ENCODE measurements around the gene DCDC2. TPM values are rescaled to one million over a fixed set of nuclear protein-coding genes. Genes with fewer than 3 reads are reported as not detected.
"Not testable (repeated sequence)": the region's sequence is repeated elsewhere in the genome, so short reads cannot be mapped to it uniquely, and the experiment has no call there.

DCDC2 gene
- total and polyA plus RNA-seq, 5 donors from 2014 or later: 0.39 TPM; not detected in 4

DNA sequence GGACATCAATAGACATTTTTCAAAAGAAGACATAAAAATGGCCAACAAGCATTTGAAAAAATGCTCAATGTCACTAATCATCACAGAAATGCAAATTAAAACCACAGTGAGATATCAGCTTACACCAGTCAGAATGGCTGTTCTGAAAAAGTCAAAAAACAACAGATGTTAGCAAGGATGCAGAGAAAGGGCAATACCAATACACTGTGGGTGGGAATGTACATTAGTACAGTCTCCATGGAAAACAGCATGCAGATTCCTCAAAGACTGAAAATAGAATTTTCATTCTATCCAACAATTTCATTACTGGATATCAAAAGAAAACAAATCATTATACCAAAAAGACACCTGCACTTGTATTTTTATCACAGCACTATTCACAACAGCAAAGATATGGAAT, 85.3 kb downstream of the DCDC2 start:
- ATAC-seq (ENCODE audit: low read depth in 2 of 2) (no peak), DNase-seq (no peak)
- Histone ChIP-seq H3K27ac (ENCODE audit: insufficient read depth, low read length, poor library complexity, severe bottlenecking) (no peak overlapping the region), H3K36me3 (ENCODE audit: control insufficient read depth, insufficient read depth, low read length) (no peaks in the 10 kb centered on the region), H3K4me1 (ENCODE audit: control insufficient read depth, insufficient read depth, low read length, poor library complexity, severe bottlenecking) (no peaks in the 10 kb centered on the region), H3K4me3 (ENCODE audit: low read depth, low read length) (no peak overlapping the region), H3K27me3 (ENCODE audit: control insufficient read depth, insufficient read depth, low read length) (no peaks in the 10 kb centered on the region), H3K9me3 (ENCODE audit: control insufficient read depth in 2 of 2, low read length in 2 of 2) (no peaks in the 10 kb centered on the region)
- Mint-ChIP-seq H3K4me1 (no peaks in the 10 kb centered on the region), H3K4me3 (no peak overlapping the region), H3K9me3 (no peaks in the 10 kb centered on the region), H3K27me3 (peaks cover 11% of the 10 kb centered on the region), H3K36me3 (no peaks in the 10 kb centered on the region), H3K27ac (no peak overlapping the region)

- Mint-ChIP-seq H3K9me3 (no peaks in the 10 kb centered on the region), H3K4me3 (no peak overlapping the region), H3K36me3 (no peaks in the 10 kb centered on the region), H3K27ac (no peak overlapping the region), H3K4me1 (no peaks in the 10 kb centered on the region), H3K27me3 (peaks cover 8% of the 10 kb centered on the region)
- ATAC-seq (ENCODE audit: low read depth in 2 of 2) (no peak), DNase-seq (no peak)
- no peaks in the 10 kb centered on the region for H3K27me3 ChIP-seq (ENCODE audit: control insufficient read depth, insufficient read depth, low read length)
- H3K36me3 ChIP-seq (ENCODE audit: control insufficient read depth, insufficient read depth, low read length): no peaks in the 10 kb centered on the region
- H3K4me1 ChIP-seq (ENCODE audit: control insufficient read depth, insufficient read depth, low read length, poor library complexity, severe bottlenecking): no peaks in the 10 kb centered on the region
- no peaks in the 10 kb centered on the region for H3K9me3 ChIP-seq (ENCODE audit: control insufficient read depth in 2 of 2, low read length in 2 of 2)
- H3K27ac ChIP-seq (ENCODE audit: insufficient read depth, low read length, poor library complexity, severe bottlenecking): no peak overlapping the region
- no peak overlapping the region for H3K4me3 ChIP-seq (ENCODE audit: low read depth, low read length)
These were observed 85.7 kb downstream of the DCDC2 start for GRCh38 chr6:24272148-24272547.

- Histone ChIP-seq H3K36me3 (ENCODE audit: control insufficient read depth, insufficient read depth, low read length) (no peaks in the 10 kb centered on the region), H3K27me3 (ENCODE audit: control insufficient read depth, insufficient read depth, low read length) (no peaks in the 10 kb centered on the region), H3K27ac (ENCODE audit: insufficient read depth, low read length, poor library complexity, severe bottlenecking) (no peak overlapping the region), H3K4me3 (ENCODE audit: low read depth, low read length) (no peak overlapping the region), H3K4me1 (ENCODE audit: control insufficient read depth, insufficient read depth, low read length, poor library complexity, severe bottlenecking) (no peaks in the 10 kb centered on the region), H3K9me3 (ENCODE audit: control insufficient read depth in 2 of 2, low read length in 2 of 2) (no peaks in the 10 kb centered on the region)
- Mint-ChIP-seq H3K9me3 (peaks cover 0 to 4% (median 0%) of the 10 kb centered on the region in 7 donors), H3K36me3 (no peaks in the 10 kb centered on the region), H3K27me3 (peaks cover 16% of the 10 kb centered on the region), H3K27ac (no peak overlapping the region), H3K4me1 (no peaks in the 10 kb centered on the region), H3K4me3 (no peak overlapping the region)
- DNase-seq (no peak), ATAC-seq (ENCODE audit: low read depth in 2 of 2) (no peak)
These were observed 87.8 kb downstream of the DCDC2 start for GRCh38 chr6:24270011-24270410.

DNA sequence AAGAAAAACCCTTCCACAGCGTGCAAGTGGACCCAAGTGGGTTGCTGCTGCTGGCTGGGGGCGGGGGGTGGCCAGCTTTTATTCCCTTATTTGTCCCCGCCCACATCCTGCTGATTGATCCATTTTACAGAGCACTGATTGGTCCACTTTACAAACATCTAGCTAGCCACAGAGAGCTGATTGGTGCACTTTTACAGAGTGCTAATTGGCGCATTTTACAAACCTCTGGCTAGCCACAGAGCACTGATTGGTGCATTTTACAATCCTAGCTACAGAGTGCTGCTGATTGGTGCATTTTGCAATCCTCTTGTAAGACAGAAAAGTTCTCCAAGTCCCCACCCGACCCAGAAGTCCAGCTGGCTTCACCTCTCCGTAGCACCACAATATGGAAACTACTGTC, 99.6 kb downstream of the DCDC2 start:
- not testable (repeated sequence) for H3K36me3 ChIP-seq (ENCODE audit: control insufficient read depth, insufficient read depth, low read length); H3K36me3 Mint-ChIP-seq; H3K9me3 Mint-ChIP-seq; H3K4me1 ChIP-seq (ENCODE audit: control insufficient read depth, insufficient read depth, low read length, poor library complexity, severe bottlenecking); H3K27me3 ChIP-seq (ENCODE audit: control insufficient read depth, insufficient read depth, low read length); H3K9me3 ChIP-seq (ENCODE audit: control insufficient read depth in 2 of 2, low read length in 2 of 2); H3K4me3 ChIP-seq (ENCODE audit: low read depth, low read length); H3K4me1 Mint-ChIP-seq; DNase-seq; ATAC-seq (ENCODE audit: low read depth in 2 of 2); H3K27me3 Mint-ChIP-seq; H3K27ac Mint-ChIP-seq; H3K27ac ChIP-seq (ENCODE audit: insufficient read depth, low read length, poor library complexity, severe bottlenecking); H3K4me3 Mint-ChIP-seq

DNA sequence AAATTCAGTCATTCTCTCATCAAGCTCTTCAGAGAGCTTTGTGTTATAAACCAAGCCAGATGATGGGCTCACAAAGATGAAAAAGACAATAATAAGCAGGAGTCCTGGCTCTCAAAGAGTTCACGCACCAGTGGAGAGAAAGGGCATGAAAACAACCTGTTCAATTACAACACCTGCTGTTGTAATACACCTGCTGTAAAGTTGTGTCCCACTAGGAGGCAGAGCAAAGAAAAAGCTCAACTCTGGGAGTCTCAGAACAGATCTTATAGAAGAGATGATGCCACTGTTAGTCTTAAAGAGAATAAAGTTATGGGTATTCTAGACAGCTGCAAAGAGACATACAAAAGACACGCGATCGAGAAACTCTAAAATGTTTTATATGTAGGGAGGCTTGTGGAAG, 100.6 kb downstream of the DCDC2 start:
- no peak overlapping the region for H3K27ac ChIP-seq (ENCODE audit: insufficient read depth, low read length, poor library complexity, severe bottlenecking)
- H3K36me3 Mint-ChIP-seq: no peaks in the 10 kb centered on the region
- no peak overlapping the region for H3K4me3 ChIP-seq (ENCODE audit: low read depth, low read length)
- H3K4me1 ChIP-seq (ENCODE audit: control insufficient read depth, insufficient read depth, low read length, poor library complexity, severe bottlenecking): no peaks in the 10 kb centered on the region
- H3K27me3 Mint-ChIP-seq: peaks cover 9% of the 10 kb centered on the region
- peaks cover 3% of the 10 kb centered on the region for H3K27me3 ChIP-seq (ENCODE audit: control insufficient read depth, insufficient read depth, low read length)
- H3K9me3 Mint-ChIP-seq: peaks cover 0 to 13% (median 3%) of the 10 kb centered on the region in 7 donors
- DNase-seq: no peak
- no peaks in the 10 kb centered on the region for H3K9me3 ChIP-seq (ENCODE audit: control insufficient read depth in 2 of 2, low read length in 2 of 2)
- ATAC-seq (ENCODE audit: low read depth in 2 of 2): no peak
- no peak overlapping the region for H3K27ac Mint-ChIP-seq
- no peaks in the 10 kb centered on the region for H3K36me3 ChIP-seq (ENCODE audit: control insufficient read depth, insufficient read depth, low read length)
- no peak overlapping the region for H3K4me3 Mint-ChIP-seq
- no peaks in the 10 kb centered on the region for H3K4me1 Mint-ChIP-seq

DNA sequence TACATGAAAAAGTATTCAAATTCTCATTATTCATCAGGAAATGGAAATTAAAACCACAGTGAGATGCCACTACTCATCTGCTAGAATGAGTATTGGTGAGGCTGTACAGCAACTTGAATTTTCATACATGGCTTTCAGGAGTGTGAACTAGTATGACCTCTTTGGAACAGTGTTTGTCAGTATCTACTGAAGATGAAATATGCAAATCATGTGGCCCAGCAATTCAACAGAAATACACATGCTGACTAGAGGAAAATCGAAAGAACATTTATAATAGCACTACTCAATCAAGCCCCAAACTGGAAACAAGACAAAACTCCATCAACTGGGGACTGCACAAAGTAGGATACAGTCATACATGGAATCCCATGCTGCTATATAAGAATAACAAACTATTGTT, 102.2 kb downstream of the DCDC2 start:
- Mint-ChIP-seq H3K36me3 (no peaks in the 10 kb centered on the region), H3K9me3 (peaks cover 0 to 15% (median 2%) of the 10 kb centered on the region in 7 donors), H3K4me3 (no peak overlapping the region), H3K27ac (no peak overlapping the region), H3K27me3 (peaks cover 16% of the 10 kb centered on the region), H3K4me1 (no peaks in the 10 kb centered on the region)
- Histone ChIP-seq H3K4me1 (ENCODE audit: control insufficient read depth, insufficient read depth, low read length, poor library complexity, severe bottlenecking) (no peaks in the 10 kb centered on the region), H3K36me3 (ENCODE audit: control insufficient read depth, insufficient read depth, low read length) (no peaks in the 10 kb centered on the region), H3K9me3 (ENCODE audit: control insufficient read depth in 2 of 2, low read length in 2 of 2) (no peaks in the 10 kb centered on the region), H3K27ac (ENCODE audit: insufficient read depth, low read length, poor library complexity, severe bottlenecking) (no peak overlapping the region), H3K4me3 (ENCODE audit: low read depth, low read length) (no peak overlapping the region), H3K27me3 (ENCODE audit: control insufficient read depth, insufficient read depth, low read length) (peaks cover 5% of the 10 kb centered on the region)
- DNase-seq (no peak), ATAC-seq (ENCODE audit: low read depth in 2 of 2) (no peak)

- no peak for ATAC-seq (ENCODE audit: low read depth in 2 of 2)
- Mint-ChIP-seq H3K27me3 (peaks cover 19% of the 10 kb centered on the region), H3K4me3 (no peak overlapping the region), H3K4me1 (no peaks in the 10 kb centered on the region), H3K27ac (no peak overlapping the region), H3K9me3 (peaks cover 0 to 15% (median 1%) of the 10 kb centered on the region in 7 donors), H3K36me3 (no peaks in the 10 kb centered on the region)
- DNase-seq: no peak
- Histone ChIP-seq H3K4me1 (ENCODE audit: control insufficient read depth, insufficient read depth, low read length, poor library complexity, severe bottlenecking) (no peaks in the 10 kb centered on the region), H3K27me3 (ENCODE audit: control insufficient read depth, insufficient read depth, low read length) (peaks cover 6% of the 10 kb centered on the region), H3K4me3 (ENCODE audit: low read depth, low read length) (no peak overlapping the region), H3K9me3 (ENCODE audit: control insufficient read depth in 2 of 2, low read length in 2 of 2) (no peaks in the 10 kb centered on the region), H3K36me3 (ENCODE audit: control insufficient read depth, insufficient read depth, low read length) (no peaks in the 10 kb centered on the region), H3K27ac (ENCODE audit: insufficient read depth, low read length, poor library complexity, severe bottlenecking) (no peak overlapping the region)
These were observed 104.5 kb downstream of the DCDC2 start for GRCh38 chr6:24253360-24253759.

DNA sequence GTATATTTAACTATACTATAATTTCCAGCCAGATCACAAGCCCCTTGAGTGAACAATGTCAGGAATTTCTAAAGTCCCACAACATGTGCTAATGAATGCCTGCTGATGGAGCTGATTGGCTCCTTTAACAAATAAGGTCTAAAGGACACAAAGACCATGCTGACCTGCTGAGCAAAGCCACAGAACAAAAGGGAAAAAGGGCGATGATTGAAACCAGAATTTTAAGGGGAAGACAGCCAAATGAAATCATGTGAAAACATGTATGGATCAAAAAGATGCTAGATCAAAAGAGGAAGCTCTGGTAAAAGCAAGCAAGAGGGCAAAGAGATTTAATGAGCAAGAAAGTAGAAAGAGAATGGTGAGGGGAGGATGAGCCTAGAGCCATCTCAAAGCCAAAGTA, 105.6 kb downstream of the DCDC2 start:
- no peaks in the 10 kb centered on the region for H3K36me3 Mint-ChIP-seq
- Histone ChIP-seq H3K27me3 (ENCODE audit: control insufficient read depth, insufficient read depth, low read length) (peaks cover 2% of the 10 kb centered on the region), H3K4me1 (ENCODE audit: control insufficient read depth, insufficient read depth, low read length, poor library complexity, severe bottlenecking) (no peaks in the 10 kb centered on the region), H3K27ac (ENCODE audit: insufficient read depth, low read length, poor library complexity, severe bottlenecking) (no peak overlapping the region), H3K36me3 (ENCODE audit: control insufficient read depth, insufficient read depth, low read length) (no peaks in the 10 kb centered on the region), H3K4me3 (ENCODE audit: low read depth, low read length) (no peak overlapping the region), H3K9me3 (ENCODE audit: control insufficient read depth in 2 of 2, low read length in 2 of 2) (no peaks in the 10 kb centered on the region)
- no peak overlapping the region for H3K4me3 Mint-ChIP-seq
- ATAC-seq (ENCODE audit: low read depth in 2 of 2) (no peak), DNase-seq (no peak)
- H3K4me1 Mint-ChIP-seq: no peaks in the 10 kb centered on the region
- H3K27me3 Mint-ChIP-seq: peaks cover 12% of the 10 kb centered on the region
- peaks cover 0 to 11% (median 1%) of the 10 kb centered on the region in 7 donors for H3K9me3 Mint-ChIP-seq
- no peak overlapping the region for H3K27ac Mint-ChIP-seq
